Panc1 (cell line): Measurements from ENCODE around the gene PHF5A.

Experiments used
- CTCF ChIP-seq: fragments of 450-650 bp; IDR thresholded peaks from 2 replicates; pipeline ENCODE4 v1.5.1; 2017; ENCODE audit warnings: mild to moderate bottlenecking
- POLR2AphosphoS5 ChIP-seq: IDR thresholded peaks from 2 replicates; pipeline ENCODE4 v1.6.1; 2012; ENCODE audit warnings: mild to moderate bottlenecking, low read depth, low read length, moderate library complexity
- REST ChIP-seq, 2 experiments: IDR thresholded peaks; 2 replicates each; pipeline ENCODE4 v1.6.1; 2011 to 2012; ENCODE audit warnings: low read depth in 2 of 2, control low read depth in 1 of 2, low read length in 1 of 2, mild to moderate bottlenecking in 1 of 2, moderate library complexity in 1 of 2; ENCODE audit not compliant: insufficient read depth in 1 of 2
- SIN3A ChIP-seq: IDR thresholded peaks from 2 replicates; pipeline ENCODE4 v1.6.1; 2012; ENCODE audit warnings: low read depth, mild to moderate bottlenecking, low read length, moderate library complexity, borderline replicate concordance; ENCODE audit not compliant: insufficient read depth
- TCF7L2 ChIP-seq: IDR thresholded peaks from 2 replicates; pipeline ENCODE4 v1.6.1; 2011; ENCODE audit warnings: mild to moderate bottlenecking, low read depth, low read length, inconsistent platforms

- TF ChIP-seq CTCF (no peak), REST (IDR thresholded peaks at IDR 0.05; ENCODE audit: insufficient read depth in 1 of 2, low read depth in 2 of 2, low read length in 1 of 2) (no peak), POLR2AphosphoS5 (no peak), SIN3A (no peak), TCF7L2 (no peak)
Observed at GRCh38 chr22:41442240-41442792, 26.2 kb downstream of the PHF5A start.
